Measurements from ENCODE around the gene C1QTNF9B.

C1QTNF9B gene

GRCh38 chr13:23843436-23843835, 53.9 kb downstream of the C1QTNF9B start:
- no peak overlapping the region for H3K4me3 ChIP-seq (ENCODE audit: extremely low read depth, insufficient read depth, low read length, poor library complexity, severe bottlenecking)
- H3K9me3 ChIP-seq (ENCODE audit: control insufficient read depth, low read length) = no peaks in the 10 kb centered on the region
- H3K36me3 ChIP-seq (ENCODE audit: control insufficient read depth, insufficient read depth, low read length) = no peaks in the 10 kb centered on the region
- peaks cover 1% of the 10 kb centered on the region for H3K4me1 ChIP-seq (ENCODE audit: control insufficient read depth, insufficient read depth, low read length, poor library complexity, severe bottlenecking)
- H3K27ac ChIP-seq (ENCODE audit: low read depth, low read length, severe bottlenecking) = no peak overlapping the region
- WGBS, 2 experiments (ENCODE audit: insufficient coverage in 2 of 2) = 40 to 50% methylated on average over 1 of the region's 1 CpG

GRCh38 chr13:23842406-23842805, 54.9 kb downstream of the C1QTNF9B start:
- 91 to 93% methylated on average over 5 to 7 of the region's 8 CpGs for WGBS, 2 experiments (ENCODE audit: insufficient coverage in 2 of 2)
- no peaks in the 10 kb centered on the region for H3K4me1 ChIP-seq (ENCODE audit: control insufficient read depth, insufficient read depth, low read length, poor library complexity, severe bottlenecking)

More at GRCh38 chr13:23842406-23842805, 54.9 kb downstream of the C1QTNF9B start:
- Histone ChIP-seq H3K27ac (ENCODE audit: low read depth, low read length, severe bottlenecking) (no peak overlapping the region), H3K9me3 (ENCODE audit: control insufficient read depth, low read length) (no peaks in the 10 kb centered on the region), H3K36me3 (ENCODE audit: control insufficient read depth, insufficient read depth, low read length) (no peaks in the 10 kb centered on the region), H3K4me3 (ENCODE audit: extremely low read depth, insufficient read depth, low read length, poor library complexity, severe bottlenecking) (no peak overlapping the region)

Measured in mesodermal cell (in vitro differentiated cells).